Measurements from ENCODE around the gene TEKT1. TPM values are rescaled to one million over a fixed set of nuclear protein-coding genes. Genes with fewer than 3 reads are reported as not detected.

The TEKT1 gene
- polyA plus RNA-seq, 1 donor (not counting 4 experiments of a cell fraction or from before 2014, with no cell fraction given) = not detected

DNA sequence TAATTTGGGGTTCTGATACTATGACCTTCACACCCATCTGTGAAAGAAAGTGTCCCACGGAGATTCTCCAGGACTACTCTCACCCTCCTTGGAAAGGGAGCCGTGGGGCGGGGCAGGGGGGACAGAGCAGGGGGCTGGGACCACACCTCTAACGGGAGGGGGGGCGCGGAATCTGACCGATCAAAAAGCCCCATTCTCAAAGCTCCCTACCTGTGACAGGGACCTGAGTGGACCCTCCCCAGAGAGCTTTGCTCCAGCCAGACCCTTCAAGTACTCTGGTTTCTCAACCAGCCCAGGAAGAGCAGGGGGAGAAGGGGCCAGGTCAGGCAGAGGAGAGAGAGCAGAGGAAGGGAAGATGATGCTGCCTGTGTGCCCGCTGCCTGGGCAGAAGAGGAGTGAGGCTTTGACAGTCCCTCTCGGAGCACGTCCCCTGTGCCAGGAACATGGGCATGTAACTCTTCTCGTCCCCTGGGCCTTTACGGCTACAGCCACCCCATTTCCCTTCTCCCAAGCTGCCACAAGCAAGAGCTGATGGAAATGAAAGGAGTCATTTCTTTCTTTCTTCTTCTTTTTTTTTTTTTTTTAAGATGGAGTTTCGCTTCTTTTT, 75.0 kb downstream of the TEKT1 start:
- peak overlapping the region; percentile 62 for H3K9ac ChIP-seq (ENCODE audit: control insufficient read depth, extremely low read depth, insufficient read depth, low read length)
- no peaks in the 10 kb centered on the region for H4K20me1 ChIP-seq (ENCODE audit: control insufficient read depth, extremely low read depth, insufficient read depth, low read length)
- no peak overlapping the region for H3K27ac ChIP-seq (ENCODE audit: control insufficient read depth, insufficient read depth, low read length)
- H3K79me2 ChIP-seq (ENCODE audit: control insufficient read depth, insufficient read depth, low read length) = no peaks in the 10 kb centered on the region
- no peaks in the 10 kb centered on the region for H3K9me3 ChIP-seq (ENCODE audit: control insufficient read depth, low read depth, low read length)
- TF ChIP-seq, protein P1, sequence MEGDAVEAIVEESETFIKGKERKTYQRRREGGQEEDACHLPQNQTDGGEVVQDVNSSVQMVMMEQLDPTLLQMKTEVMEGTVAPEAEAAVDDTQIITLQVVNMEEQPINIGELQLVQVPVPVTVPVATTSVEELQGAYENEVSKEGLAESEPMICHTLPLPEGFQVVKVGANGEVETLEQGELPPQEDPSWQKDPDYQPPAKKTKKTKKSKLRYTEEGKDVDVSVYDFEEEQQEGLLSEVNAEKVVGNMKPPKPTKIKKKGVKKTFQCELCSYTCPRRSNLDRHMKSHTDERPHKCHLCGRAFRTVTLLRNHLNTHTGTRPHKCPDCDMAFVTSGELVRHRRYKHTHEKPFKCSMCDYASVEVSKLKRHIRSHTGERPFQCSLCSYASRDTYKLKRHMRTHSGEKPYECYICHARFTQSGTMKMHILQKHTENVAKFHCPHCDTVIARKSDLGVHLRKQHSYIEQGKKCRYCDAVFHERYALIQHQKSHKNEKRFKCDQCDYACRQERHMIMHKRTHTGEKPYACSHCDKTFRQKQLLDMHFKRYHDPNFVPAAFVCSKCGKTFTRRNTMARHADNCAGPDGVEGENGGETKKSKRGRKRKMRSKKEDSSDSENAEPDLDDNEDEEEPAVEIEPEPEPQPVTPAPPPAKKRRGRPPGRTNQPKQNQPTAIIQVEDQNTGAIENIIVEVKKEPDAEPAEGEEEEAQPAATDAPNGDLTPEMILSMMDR (optimal IDR thresholded peaks at IDR 0.05 in 1 of 3, IDR thresholded peaks at IDR 0.05 in 1 of 3, conservative IDR thresholded peaks at IDR 0.05 in 1 of 3; ENCODE audit: extremely low read depth in 1 of 3, insufficient read depth in 2 of 3, low read length in 3 of 3) = no peak
- TF ChIP-seq EZH2 (IDR thresholded peaks at IDR 0.05; ENCODE audit: low read length) = no peak
- H3K27me3 ChIP-seq (ENCODE audit: control insufficient read depth, extremely low read depth, insufficient read depth, low read length) = no peaks in the 10 kb centered on the region
- peak overlapping the region; percentile 38 to 65 (median 63) for H3K4me3 ChIP-seq (ENCODE audit: control insufficient read depth in 2 of 3, extremely low read depth in 1 of 3, insufficient read depth in 2 of 3, low read depth in 1 of 3, low read length in 3 of 3)
- H3K4me2 ChIP-seq (ENCODE audit: control insufficient read depth, extremely low read depth, insufficient read depth, low read depth, low read length) = peak overlapping the region; percentile 92
- H2AFZ ChIP-seq (ENCODE audit: control insufficient read depth, low read length) = peak overlapping the region; percentile 92
- DNase-seq (ENCODE audit: low read depth, low spot score) (no peak), FAIRE-seq (no peak)
- no peaks in the 10 kb centered on the region for H3K36me3 ChIP-seq (ENCODE audit: control insufficient read depth in 2 of 2, extremely low read depth in 1 of 2, insufficient read depth in 2 of 2, low read length in 2 of 2)
- H3K9me1 ChIP-seq (ENCODE audit: control insufficient read depth, extremely low read depth, insufficient read depth, low read length) = no peaks in the 10 kb centered on the region
- H3K4me1 ChIP-seq (ENCODE audit: control insufficient read depth, extremely low read depth, insufficient read depth, low read length) = peaks cover 24% of the 10 kb centered on the region
- dilution Hi-C loops (cut with MboI; ENCODE audit: extremely low pct_ligation_motif_present, low sequenced_read_pairs) = no loop called here

- Histone ChIP-seq H3K4me1 (ENCODE audit: control insufficient read depth, extremely low read depth, insufficient read depth, low read length) (peaks cover 24% of the 10 kb centered on the region), H3K36me3 (ENCODE audit: control insufficient read depth in 2 of 2, extremely low read depth in 1 of 2, insufficient read depth in 2 of 2, low read length in 2 of 2) (no peaks in the 10 kb centered on the region), H4K20me1 (ENCODE audit: control insufficient read depth, extremely low read depth, insufficient read depth, low read length) (no peaks in the 10 kb centered on the region), H3K27me3 (ENCODE audit: control insufficient read depth, extremely low read depth, insufficient read depth, low read length) (no peaks in the 10 kb centered on the region), H3K9ac (ENCODE audit: control insufficient read depth, extremely low read depth, insufficient read depth, low read length) (peak within 1 kb of the TSS; percentile 62), H3K4me2 (ENCODE audit: control insufficient read depth, extremely low read depth, insufficient read depth, low read depth, low read length) (peak within 1 kb of the TSS; percentile 92), H3K79me2 (ENCODE audit: control insufficient read depth, insufficient read depth, low read length) (no peaks in the 10 kb centered on the region), H3K27ac (ENCODE audit: control insufficient read depth, insufficient read depth, low read length) (peak within 1 kb of the TSS; percentile 17), H3K4me3 (ENCODE audit: control insufficient read depth in 2 of 3, extremely low read depth in 1 of 3, insufficient read depth in 2 of 3, low read depth in 1 of 3, low read length in 3 of 3) (peak within 1 kb of the TSS; percentile 38 to 65 (median 63)), H2AFZ (ENCODE audit: control insufficient read depth, low read length) (peak within 1 kb of the TSS; percentile 92), H3K9me1 (ENCODE audit: control insufficient read depth, extremely low read depth, insufficient read depth, low read length) (no peaks in the 10 kb centered on the region), H3K9me3 (ENCODE audit: control insufficient read depth, low read depth, low read length) (no peaks in the 10 kb centered on the region)
- TF ChIP-seq, protein P1 (optimal IDR thresholded peaks at IDR 0.05 in 1 of 3, IDR thresholded peaks at IDR 0.05 in 1 of 3, conservative IDR thresholded peaks at IDR 0.05 in 1 of 3; ENCODE audit: extremely low read depth in 1 of 3, insufficient read depth in 2 of 3, low read length in 3 of 3) = peak in 1 of 3 experiments; percentile 23
- TF ChIP-seq EZH2 (IDR thresholded peaks at IDR 0.05; ENCODE audit: low read length) = no peak
- no peak for DNase-seq (ENCODE audit: low read depth, low spot score)
- FAIRE-seq = no peak
- dilution Hi-C loops (cut with MboI; ENCODE audit: extremely low pct_ligation_motif_present, low sequenced_read_pairs) = no loop called here
These were observed 75.8 kb downstream of the TEKT1 start, which contains the start of gene XAF1 for GRCh38 chr17:6755731-6756184. TSS of gene XAF1 (plus strand) at chr17:6756046. CDS start at chr17:6756079, 33 bp downstream.

Measured in keratinocyte (primary cell).